ENCODE data around the gene KCTD5. TPM values are rescaled to one million over a fixed set of nuclear protein-coding genes. Genes with fewer than 3 reads are reported as not detected.
"Not testable (repeated sequence)": the region's sequence is repeated elsewhere in the genome, so short reads cannot be mapped to it uniquely, and the experiment has no call there.

KCTD5 gene
- total and polyA plus RNA-seq, 2 experiments from 2014 or later, result 31.5 to 32.2 TPM

DNA sequence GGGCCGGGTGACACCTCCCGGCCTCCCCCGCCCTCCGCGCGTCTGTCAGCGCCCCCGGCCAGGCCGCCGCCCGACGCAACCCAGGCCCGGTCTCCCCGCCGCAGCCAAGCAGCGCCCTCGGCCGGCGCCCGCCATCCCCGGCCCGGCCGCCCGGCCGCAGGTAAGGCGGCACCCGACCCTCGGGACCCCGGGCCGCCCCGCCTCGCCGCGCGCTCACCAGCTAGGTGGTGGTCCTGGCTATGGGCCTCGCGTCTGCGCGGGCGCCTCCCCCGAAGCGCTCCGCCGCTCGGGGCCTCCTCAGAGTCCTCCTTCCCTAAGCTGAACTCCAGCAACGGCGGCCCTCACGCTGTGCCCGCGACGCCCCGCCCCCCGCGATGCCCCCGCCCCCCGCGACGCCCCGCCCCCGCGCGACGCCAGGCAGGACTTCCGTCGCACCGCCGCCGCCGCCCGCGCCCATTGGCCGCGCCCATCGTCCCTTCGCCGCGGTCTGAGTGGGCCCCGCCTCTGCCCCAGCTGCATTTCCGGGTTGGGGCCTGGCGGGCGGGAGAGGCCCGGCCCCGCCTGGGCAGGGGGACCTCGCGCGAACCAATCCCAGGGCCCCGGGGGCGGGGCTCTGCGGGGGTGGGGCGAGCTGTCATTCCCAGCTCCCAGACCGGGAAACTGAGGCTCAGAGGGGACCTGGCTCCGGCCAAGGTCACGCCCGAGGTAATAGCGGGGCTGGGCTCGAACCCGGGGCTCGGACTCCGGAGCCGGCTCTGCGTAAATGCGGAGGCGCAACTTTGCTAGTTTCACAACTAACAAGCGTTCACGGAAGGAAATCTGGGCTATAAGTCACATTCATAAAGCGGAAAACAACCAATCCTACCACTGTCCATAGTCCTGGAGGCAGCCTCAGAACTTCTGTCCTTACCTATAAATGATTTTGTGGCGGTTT lies 9.0 kb upstream of the KCTD5 start:
- Histone ChIP-seq H3K36me3 (replicated peaks; ENCODE audit: insufficient read depth, low read depth) (no peaks in the 10 kb centered on the region), H3K4me3 (peak overlapping the region; percentile 61), H3K4me1 (ENCODE audit: insufficient read depth) (peaks cover 8% of the 10 kb centered on the region), H4K20me1 (ENCODE audit: insufficient read depth, poor library complexity, severe bottlenecking) (no peaks in the 10 kb centered on the region), H3K79me2 (peaks cover 19% of the 10 kb centered on the region), H3K27ac (peak overlapping the region; percentile 75), H3K9me3 (ENCODE audit: low read depth) (no peaks in the 10 kb centered on the region), H3K4me2 (peak overlapping the region; percentile 76), H3K27me3 (no peaks in the 10 kb centered on the region), H2AFZ (peak overlapping the region; percentile 71), H3K9me2 (replicated peaks; ENCODE audit: insufficient read depth) (no peaks in the 10 kb centered on the region)
- 3% methylated on average over 59 of the region's 107 CpGs for WGBS (ENCODE audit: low lambda C conversion rate, missing lambda C conversion rate)
- no peak for TF ChIP-seq EZH2phosphoT487 (IDR thresholded peaks at IDR 0.05; ENCODE audit: low read depth, severe bottlenecking, unreplicated experiment)
- TF ChIP-seq CTCF (IDR thresholded peaks at IDR 0.05; ENCODE audit: poor library complexity), result no peak
- no peak for TF ChIP-seq EZH2 (IDR thresholded peaks at IDR 0.05; ENCODE audit: borderline replicate concordance)
- peak; percentile 98 for DNase-seq (ENCODE audit: low spot score)

DNA sequence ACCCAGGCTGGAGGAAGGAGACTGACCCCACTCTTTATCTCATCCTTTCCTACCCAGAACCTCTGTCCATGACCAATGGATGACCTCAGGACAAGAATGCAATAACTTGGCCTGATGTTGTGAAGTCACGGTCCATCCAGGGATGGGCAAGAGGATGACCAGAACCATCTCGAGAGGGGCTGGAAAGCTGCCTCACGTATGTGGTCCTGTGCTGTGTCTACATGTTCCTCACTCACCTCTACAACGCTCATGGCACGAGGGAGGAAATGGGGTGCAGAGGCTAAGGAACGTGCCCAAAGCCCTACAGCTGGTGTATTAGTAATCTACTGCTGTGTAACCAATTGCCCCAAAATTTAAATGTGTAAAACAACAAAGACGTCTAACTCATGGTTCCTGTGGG lies 7.3 kb upstream of the KCTD5 start:
- peaks cover 8% of the 10 kb centered on the region for H3K4me1 ChIP-seq (ENCODE audit: insufficient read depth)
- no peak overlapping the region for H3K4me3 ChIP-seq
- H3K27ac ChIP-seq, result no peak overlapping the region
- no peaks in the 10 kb centered on the region for H3K9me3 ChIP-seq (ENCODE audit: low read depth)
- no peaks in the 10 kb centered on the region for H4K20me1 ChIP-seq (ENCODE audit: insufficient read depth, poor library complexity, severe bottlenecking)
- no peak overlapping the region for H3K4me2 ChIP-seq
- no peaks in the 10 kb centered on the region for H3K27me3 ChIP-seq
- no peaks in the 10 kb centered on the region for H3K9me2 ChIP-seq (replicated peaks; ENCODE audit: insufficient read depth)
- no peaks in the 10 kb centered on the region for H3K36me3 ChIP-seq (replicated peaks; ENCODE audit: insufficient read depth, low read depth)
- TF ChIP-seq EZH2phosphoT487 (IDR thresholded peaks at IDR 0.05; ENCODE audit: low read depth, severe bottlenecking, unreplicated experiment), result no peak
- TF ChIP-seq CTCF (IDR thresholded peaks at IDR 0.05; ENCODE audit: poor library complexity), result no peak
- no peak for TF ChIP-seq EZH2 (IDR thresholded peaks at IDR 0.05; ENCODE audit: borderline replicate concordance)
- 91% methylated on average over 7 of the region's 7 CpGs for WGBS (ENCODE audit: low lambda C conversion rate, missing lambda C conversion rate)
- no peak for DNase-seq (ENCODE audit: low spot score)
- peaks cover 16% of the 10 kb centered on the region for H3K79me2 ChIP-seq
- H2AFZ ChIP-seq, result no peak overlapping the region

GRCh38 chr16:2675714-2676113 lies 6.6 kb upstream of the KCTD5 start:
- Histone ChIP-seq H3K9me2 (replicated peaks; ENCODE audit: insufficient read depth) (no peaks in the 10 kb centered on the region), H3K79me2 (peaks cover 16% of the 10 kb centered on the region), H3K9me3 (ENCODE audit: low read depth) (no peaks in the 10 kb centered on the region), H3K4me3 (no peak overlapping the region), H3K27ac (no peak overlapping the region), H3K4me1 (ENCODE audit: insufficient read depth) (peaks cover 8% of the 10 kb centered on the region), H3K4me2 (no peak overlapping the region), H4K20me1 (ENCODE audit: insufficient read depth, poor library complexity, severe bottlenecking) (no peaks in the 10 kb centered on the region), H3K36me3 (replicated peaks; ENCODE audit: insufficient read depth, low read depth) (no peaks in the 10 kb centered on the region), H3K27me3 (no peaks in the 10 kb centered on the region), H2AFZ (no peak overlapping the region)
- TF ChIP-seq EZH2phosphoT487 (IDR thresholded peaks at IDR 0.05; ENCODE audit: low read depth, severe bottlenecking, unreplicated experiment) (no peak), CTCF (IDR thresholded peaks at IDR 0.05; ENCODE audit: poor library complexity) (no peak), EZH2 (IDR thresholded peaks at IDR 0.05; ENCODE audit: borderline replicate concordance) (no peak)
- WGBS (ENCODE audit: low lambda C conversion rate, missing lambda C conversion rate), result 89% methylated on average over 16 of the region's 16 CpGs
- DNase-seq (ENCODE audit: low spot score), result no peak

DNA sequence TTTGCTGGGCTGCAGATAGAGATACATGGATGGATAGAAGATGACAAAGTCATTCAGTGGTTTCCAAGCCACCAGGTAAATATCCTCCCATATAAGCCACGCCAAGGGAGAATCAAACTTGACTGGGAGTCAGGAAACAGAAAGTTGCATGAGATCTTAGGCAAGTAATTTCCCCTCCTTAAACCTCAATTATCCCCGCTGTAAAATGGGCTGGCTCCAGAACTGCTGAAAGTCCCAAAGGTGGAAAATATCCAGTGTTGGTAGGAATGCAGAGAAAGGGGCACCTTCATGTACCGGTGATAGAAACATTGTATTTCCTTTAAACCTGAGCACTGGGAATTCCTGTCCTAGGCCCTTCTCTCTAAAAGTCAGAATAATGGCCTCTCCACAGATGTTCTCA lies 5.4 kb upstream of the KCTD5 start:
- not testable (repeated sequence) for H3K27ac ChIP-seq; H3K9me3 ChIP-seq (ENCODE audit: low read depth); H2AFZ ChIP-seq; DNase-seq (ENCODE audit: low spot score); H3K4me1 ChIP-seq (ENCODE audit: insufficient read depth); H4K20me1 ChIP-seq (ENCODE audit: insufficient read depth, poor library complexity, severe bottlenecking); H3K27me3 ChIP-seq; H3K9me2 ChIP-seq (replicated peaks; ENCODE audit: insufficient read depth); H3K4me2 ChIP-seq; H3K36me3 ChIP-seq (replicated peaks; ENCODE audit: insufficient read depth, low read depth); H3K4me3 ChIP-seq
- peaks cover 14% of the 10 kb centered on the region for H3K79me2 ChIP-seq
- WGBS (ENCODE audit: low lambda C conversion rate, missing lambda C conversion rate), result 100% methylated on average over 3 of the region's 3 CpGs

- not testable (repeated sequence) for H4K20me1 ChIP-seq (ENCODE audit: insufficient read depth, poor library complexity, severe bottlenecking); H3K4me2 ChIP-seq; H3K27ac ChIP-seq; H3K4me3 ChIP-seq; H3K9me2 ChIP-seq (replicated peaks; ENCODE audit: insufficient read depth); H3K27me3 ChIP-seq; H3K4me1 ChIP-seq (ENCODE audit: insufficient read depth); H3K36me3 ChIP-seq (replicated peaks; ENCODE audit: insufficient read depth, low read depth); H2AFZ ChIP-seq; DNase-seq (ENCODE audit: low spot score); H3K9me3 ChIP-seq (ENCODE audit: low read depth)
- 94% methylated on average over 12 of the region's 23 CpGs for WGBS (ENCODE audit: low lambda C conversion rate, missing lambda C conversion rate)
- peaks cover 17% of the 10 kb centered on the region for H3K79me2 ChIP-seq
Observed at GRCh38 chr16:2678206-2678965, 3.9 kb upstream of the KCTD5 start.

Measured in hepatocyte (in vitro differentiated cells).